Measurements from ENCODE around the gene SERINC2. TPM values are rescaled to one million over a fixed set of nuclear protein-coding genes. Genes with fewer than 3 reads are reported as not detected.
"Not testable (repeated sequence)": the region's sequence is repeated elsewhere in the genome, so short reads cannot be mapped to it uniquely, and the experiment has no call there.

SERINC2 gene
- total RNA-seq, 4 donors from 2014 or later: 85.6 to 343 (median 250) TPM

DNA sequence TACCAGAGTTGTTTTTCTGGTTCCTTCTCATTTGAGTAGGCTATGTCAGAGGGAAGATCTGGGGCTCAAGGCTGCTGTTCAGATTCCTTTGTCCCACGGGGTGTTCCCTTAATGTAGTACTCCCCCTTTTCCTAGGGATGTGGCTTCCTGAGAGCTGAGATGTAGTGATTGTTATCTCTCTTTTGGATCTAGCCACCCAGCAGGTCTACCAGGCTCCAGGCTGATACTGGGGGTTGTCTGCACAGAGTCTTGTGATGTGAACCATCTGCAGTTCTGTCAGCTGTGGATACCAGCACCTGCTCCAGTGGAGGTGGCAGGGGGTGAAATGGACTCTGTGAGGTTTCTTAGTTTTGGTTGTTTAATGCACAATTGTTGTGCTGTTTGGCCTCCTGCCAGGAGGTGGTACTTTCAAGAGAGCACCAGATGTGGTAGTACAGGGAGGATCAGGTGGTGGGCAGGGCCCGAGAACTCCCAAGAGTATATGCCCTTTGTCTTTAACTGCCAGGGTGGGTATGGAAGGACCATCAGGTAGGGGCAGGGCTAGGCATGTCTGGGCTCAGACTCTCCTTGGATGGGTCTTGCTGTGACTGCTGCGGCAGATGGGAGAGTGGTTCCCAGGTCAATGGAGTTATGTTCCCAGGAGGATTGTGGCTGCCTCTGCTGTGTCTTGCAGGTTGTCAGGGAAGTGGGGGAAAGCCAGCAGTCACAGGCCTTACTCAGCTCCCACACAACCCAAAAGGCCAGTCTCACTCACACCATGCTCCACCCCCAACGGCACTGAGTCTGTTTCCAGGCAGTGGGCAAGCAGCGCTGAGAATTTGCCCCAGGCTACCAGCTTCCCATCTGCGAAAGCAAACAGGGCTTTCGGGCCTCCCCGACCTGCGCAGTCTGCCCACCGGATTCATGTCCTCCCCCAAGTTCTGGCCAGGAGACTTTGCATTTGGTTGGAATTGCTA, 64.2 kb downstream of the SERINC2 start:
- no peak for DNase-seq
- in situ Hi-C loops (cut with MboI; ENCODE audit: low pct_ligation_motif_present in 1 of 4, low pct_unique_long_range_greater_than_20kb in 1 of 4, low sequenced_read_pairs in 3 of 4): no loop called here
- peaks cover 0 to 23% (median 10%) of the 10 kb centered on the region in 4 donors for H3K4me1 ChIP-seq
- WGBS, 2 donors (ENCODE audit: low coverage in 1 of 2): 91% methylated on average over 10 of the region's 10 CpGs; no CpG with 5 or more reads in 1 of the 2 donors
- H3K36me3 ChIP-seq: no peaks in the 10 kb centered on the region
- H3K27me3 ChIP-seq: no peaks in the 10 kb centered on the region
- no peak for TF ChIP-seq EP300 (IDR thresholded peaks at IDR 0.05; ENCODE audit: low read depth)
- TF ChIP-seq POLR2A (IDR thresholded peaks at IDR 0.05): no peak
- no peak for TF ChIP-seq POLR2AphosphoS5 (IDR thresholded peaks at IDR 0.05)
- TF ChIP-seq, protein P1, sequence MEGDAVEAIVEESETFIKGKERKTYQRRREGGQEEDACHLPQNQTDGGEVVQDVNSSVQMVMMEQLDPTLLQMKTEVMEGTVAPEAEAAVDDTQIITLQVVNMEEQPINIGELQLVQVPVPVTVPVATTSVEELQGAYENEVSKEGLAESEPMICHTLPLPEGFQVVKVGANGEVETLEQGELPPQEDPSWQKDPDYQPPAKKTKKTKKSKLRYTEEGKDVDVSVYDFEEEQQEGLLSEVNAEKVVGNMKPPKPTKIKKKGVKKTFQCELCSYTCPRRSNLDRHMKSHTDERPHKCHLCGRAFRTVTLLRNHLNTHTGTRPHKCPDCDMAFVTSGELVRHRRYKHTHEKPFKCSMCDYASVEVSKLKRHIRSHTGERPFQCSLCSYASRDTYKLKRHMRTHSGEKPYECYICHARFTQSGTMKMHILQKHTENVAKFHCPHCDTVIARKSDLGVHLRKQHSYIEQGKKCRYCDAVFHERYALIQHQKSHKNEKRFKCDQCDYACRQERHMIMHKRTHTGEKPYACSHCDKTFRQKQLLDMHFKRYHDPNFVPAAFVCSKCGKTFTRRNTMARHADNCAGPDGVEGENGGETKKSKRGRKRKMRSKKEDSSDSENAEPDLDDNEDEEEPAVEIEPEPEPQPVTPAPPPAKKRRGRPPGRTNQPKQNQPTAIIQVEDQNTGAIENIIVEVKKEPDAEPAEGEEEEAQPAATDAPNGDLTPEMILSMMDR (IDR thresholded peaks at IDR 0.05): no peak
- no peak overlapping the region for H3K27ac ChIP-seq
- H3K9me3 ChIP-seq: no peaks in the 10 kb centered on the region
- H3K4me3 ChIP-seq: no peak overlapping the region
- intact Hi-C loops (cut with DNase I; ENCODE audit: low total_unique reads): loop anchor here (5.0 kb wide), 1 partner anchor 1790 kb away; no protein-coding TSS in a partner anchor

DNA sequence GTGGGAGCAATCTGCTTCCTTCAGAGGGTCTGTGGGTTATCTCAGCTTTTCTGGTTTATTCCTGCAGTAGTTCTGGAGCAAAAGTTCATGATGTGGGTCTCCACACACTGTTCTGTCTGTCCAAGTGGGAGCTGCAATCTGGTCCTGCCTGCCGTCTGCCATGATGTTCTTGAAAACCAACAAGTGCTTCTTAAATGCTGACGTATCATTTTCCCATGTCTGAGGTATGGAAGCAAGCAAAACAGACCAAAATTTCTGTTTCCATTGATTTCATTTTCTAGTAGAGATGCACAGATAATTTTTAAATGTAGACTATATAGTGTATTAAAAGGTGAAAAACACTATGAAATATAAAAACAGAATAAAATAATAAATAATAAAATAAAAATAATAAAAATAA, 65.2 kb downstream of the SERINC2 start:
- no peak overlapping the region for H3K4me3 ChIP-seq
- peaks cover 0 to 22% (median 12%) of the 10 kb centered on the region in 4 donors for H3K4me1 ChIP-seq
- no peaks in the 10 kb centered on the region for H3K27me3 ChIP-seq
- TF ChIP-seq POLR2AphosphoS5 (IDR thresholded peaks at IDR 0.05) (no peak), POLR2A (IDR thresholded peaks at IDR 0.05) (no peak), EP300 (IDR thresholded peaks at IDR 0.05; ENCODE audit: low read depth) (no peak)
- TF ChIP-seq, protein P1 (IDR thresholded peaks at IDR 0.05): no peak
- H3K27ac ChIP-seq: no peak overlapping the region
- in situ Hi-C loops (cut with MboI; ENCODE audit: low pct_ligation_motif_present in 1 of 4, low pct_unique_long_range_greater_than_20kb in 1 of 4, low sequenced_read_pairs in 3 of 4): no loop called here
- intact Hi-C loops (cut with DNase I; ENCODE audit: low total_unique reads): loop anchor here (5.0 kb wide), 1 partner anchor 1791 kb away; no protein-coding TSS in a partner anchor
- H3K9me3 ChIP-seq: no peaks in the 10 kb centered on the region
- 88 to 90% methylated on average over 1 to 2 of the region's 2 CpGs for whole genome bisulfite sequencing, 2 donors (ENCODE audit: low coverage in 1 of 2)
- no peak for DNase-seq
- H3K36me3 ChIP-seq: no peaks in the 10 kb centered on the region

DNA sequence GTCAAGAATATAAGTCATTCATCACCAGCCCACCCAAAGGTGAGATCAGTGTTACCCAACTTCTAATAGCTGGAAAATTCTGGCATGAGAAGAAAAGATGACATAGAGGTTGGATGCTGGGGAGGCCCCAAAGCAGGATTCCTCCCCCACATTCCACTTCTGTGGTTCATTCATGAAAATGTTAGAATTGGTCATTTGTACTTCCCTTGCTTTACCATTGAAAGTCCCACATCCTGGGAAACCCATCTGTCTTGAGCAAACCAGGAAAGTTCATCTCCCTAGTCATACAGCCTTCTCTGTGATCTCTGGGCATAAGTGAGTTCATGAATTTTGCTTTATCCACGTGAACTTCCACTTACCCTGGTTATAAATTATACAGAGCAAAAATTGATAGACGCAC, 66.8 kb downstream of the SERINC2 start:
- Histone ChIP-seq H3K9me3 (no peaks in the 10 kb centered on the region), H3K4me1 (peaks cover 5 to 31% (median 16%) of the 10 kb centered on the region in 4 donors), H3K27ac (no peak overlapping the region), H3K27me3 (no peaks in the 10 kb centered on the region), H3K36me3 (no peaks in the 10 kb centered on the region), H3K4me3 (no peak overlapping the region)
- DNase-seq: no peak
- 83 to 89% methylated on average over 1 to 2 of the region's 2 CpGs for WGBS, 2 donors (ENCODE audit: low coverage in 1 of 2)
- TF ChIP-seq, protein P1 (IDR thresholded peaks at IDR 0.05): no peak
- no peak for TF ChIP-seq POLR2AphosphoS5 (IDR thresholded peaks at IDR 0.05)
- TF ChIP-seq POLR2A (IDR thresholded peaks at IDR 0.05): no peak
- TF ChIP-seq EP300 (IDR thresholded peaks at IDR 0.05; ENCODE audit: low read depth): no peak
- in situ Hi-C loops (cut with MboI; ENCODE audit: low pct_ligation_motif_present in 1 of 4, low pct_unique_long_range_greater_than_20kb in 1 of 4, low sequenced_read_pairs in 3 of 4) (no loop called here), intact Hi-C loops (cut with DNase I; ENCODE audit: low total_unique reads) (loop anchor here (5.0 kb wide), 1 partner anchor 1793 kb away; no protein-coding TSS in a partner anchor)

DNA sequence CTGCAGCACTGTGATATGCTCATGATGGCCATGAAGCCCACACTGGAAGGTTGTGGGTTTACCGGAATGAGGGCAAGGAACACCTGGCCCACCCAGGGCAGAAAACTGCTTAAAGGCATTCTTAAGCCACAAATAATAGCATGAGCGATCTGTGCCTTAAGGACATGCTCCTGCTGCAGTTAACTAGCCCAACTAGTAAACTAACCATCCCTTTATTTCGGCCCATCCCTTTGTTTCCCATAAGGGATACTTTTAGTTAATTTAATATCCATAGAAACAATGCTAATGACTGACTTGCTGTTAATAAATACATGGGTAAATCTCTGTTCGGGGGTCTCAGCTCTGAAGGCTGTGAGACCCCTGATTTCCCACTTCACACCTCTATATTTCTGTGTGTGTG, 67.4 kb downstream of the SERINC2 start:
- H3K27ac ChIP-seq; H3K9me3 ChIP-seq; H3K27me3 ChIP-seq; H3K4me3 ChIP-seq; in situ Hi-C loops (cut with MboI; ENCODE audit: low pct_ligation_motif_present in 1 of 4, low pct_unique_long_range_greater_than_20kb in 1 of 4, low sequenced_read_pairs in 3 of 4); intact Hi-C loops (cut with DNase I; ENCODE audit: low total_unique reads); H3K36me3 ChIP-seq; DNase-seq: not testable (repeated sequence)
- 63 to 90% methylated on average over 3 to 4 of the region's 4 CpGs for WGBS, 2 donors (ENCODE audit: low coverage in 1 of 2)
- H3K4me1 ChIP-seq: peaks cover 5 to 31% (median 16%) of the 10 kb centered on the region in 4 donors

Measured in transverse colon (tissue), 4 donors.